ENCODE measurements around the gene FAT1. TPM values are rescaled to one million over a fixed set of nuclear protein-coding genes. Genes with fewer than 3 reads are reported as not detected.

The FAT1 gene
- total and polyA plus RNA-seq, 9 of the 15 experiments (the other 6 are each of a cell fraction or from before 2014, with no cell fraction given) = 6.0 to 38.4 (median 21.4) TPM

- TF ChIP-seq ARID3B (CRISPR knock-in tag; IDR thresholded peaks at IDR 0.05; ENCODE audit: borderline replicate concordance) (no peak), PTTG1 (tag; IDR thresholded peaks at IDR 0.05; ENCODE audit: low read depth) (no peak), ZNF347 (CRISPR knock-in tag; IDR thresholded peaks at IDR 0.05; ENCODE audit: low read depth) (no peak)
Measured at GRCh38 chr4:186772936-186773487, 49.4 kb upstream of the FAT1 start (continued).

GRCh38 chr4:186771624-186772023 lies 48.0 kb upstream of the FAT1 start:
- Histone ChIP-seq H3K9me3 (replicated peaks; ENCODE audit: control insufficient read depth, insufficient read depth, low read depth, low read length) (no peaks in the 10 kb centered on the region), H3K4me1 (replicated peaks in 1 of 2; ENCODE audit: control insufficient read depth in 2 of 2, insufficient read depth in 2 of 2, low read length in 2 of 2) (no peaks in the 10 kb centered on the region; a peak in 1 of 5 replicates), H3K9me1 (ENCODE audit: control insufficient read depth, insufficient read depth, low read length) (no peaks in the 10 kb centered on the region), H3K4me3 (no peak overlapping the region), H3K79me2 (ENCODE audit: control insufficient read depth, insufficient read depth, low read length) (peaks cover 5% of the 10 kb centered on the region; the same call in 1 of the 3 replicates), H4K20me1 (replicated peaks; ENCODE audit: control insufficient read depth, insufficient read depth, low read length) (no peaks in the 10 kb centered on the region), H3K9ac (ENCODE audit: insufficient read depth in 1 of 2, low read depth in 2 of 2, low read length in 2 of 2) (no peak overlapping the region), H3K27me3 (ENCODE audit: control insufficient read depth in 2 of 2, insufficient read depth in 2 of 2, low read length in 2 of 2) (no peaks in the 10 kb centered on the region; a peak in 1 of 5 replicates), H3K27ac (ENCODE audit: extremely low read depth, low read depth, low read length) (no peak overlapping the region), H3K4me2 (ENCODE audit: insufficient read depth, low read length) (no peak overlapping the region), H2AFZ (ENCODE audit: low read depth, low read length) (no peak overlapping the region), H3K36me3 (ENCODE audit: control insufficient read depth, insufficient read depth, low read length) (no peaks in the 10 kb centered on the region)
- no TSS peak for BruUV-seq (replicated peaks)
- POLR2A ChIA-PET = no interaction called here
- CTCF ChIA-PET (ENCODE audit: low intra/inter-chr PET ratio) = no interaction called here
- FAIRE-seq (no peak), DNase-seq (ENCODE audit: extremely low read depth in 1 of 4, low spot score in 3 of 4) (no peak), ATAC-seq (no peak)
- intact Hi-C loops (cut with micrococcal nuclease) (no loop called here), in situ Hi-C loops (cut with MboI) (no loop called here)
- WGBS (ENCODE audit: insufficient coverage, low coverage, missing lambda C conversion rate) = 14% methylated on average over 2 of the region's 2 CpGs
- no peak for TF ChIP-seq MCM2 (IDR thresholded peaks at IDR 0.05; ENCODE audit: low read depth)
- no peak for TF ChIP-seq PTTG1 (tag; IDR thresholded peaks at IDR 0.05; ENCODE audit: low read depth)
- no peak for TF ChIP-seq HDAC2 (IDR thresholded peaks at IDR 0.05)
- no peak for TF ChIP-seq PYGO2 (tag; IDR thresholded peaks at IDR 0.05)
- no peak for TF ChIP-seq PURB (CRISPR knock-in tag; IDR thresholded peaks at IDR 0.05; ENCODE audit: low read depth)
- no peak for TF ChIP-seq ARID3A (IDR thresholded peaks at IDR 0.05; ENCODE audit: borderline replicate concordance, low read depth, low read length)
- no peak for TF ChIP-seq IFI16 (CRISPR knock-in tag; IDR thresholded peaks at IDR 0.05)
- TF ChIP-seq HDAC8 (tag; IDR thresholded peaks at IDR 0.05) = no peak
- TF ChIP-seq RB1 (IDR thresholded peaks at IDR 0.05; ENCODE audit: low read depth) = no peak
- no peak for TF ChIP-seq ZNF212 (CRISPR knock-in tag; IDR thresholded peaks at IDR 0.05)
- TF ChIP-seq ZNF780A (CRISPR knock-in tag; IDR thresholded peaks at IDR 0.05) = no peak
- no peak for TF ChIP-seq ZNF592 (IDR thresholded peaks at IDR 0.05)
